Neuron (in vitro differentiated cells): ENCODE measurements around the gene EBLN1.

Experiments used
- H2AFZ ChIP-seq: one replicate; pipeline ENCODE4 v1.6.1; 2013; ENCODE audit warnings: low read depth, mild to moderate bottlenecking, inconsistent platforms, low read length, moderate library complexity
- H3K27me3 ChIP-seq: one replicate; pipeline ENCODE4 v1.6.1; 2013; ENCODE audit warnings: low read length; ENCODE audit not compliant: insufficient read depth
- H3K36me3 ChIP-seq: one replicate; pipeline ENCODE4 v1.6.1; 2013; ENCODE audit warnings: low read length; ENCODE audit not compliant: insufficient read depth
- H3K4me1 ChIP-seq: one replicate; pipeline ENCODE4 v1.6.1; 2013; ENCODE audit warnings: low read length; ENCODE audit not compliant: insufficient read depth
- H3K4me3 ChIP-seq: 2 replicates; pipeline ENCODE4 v1.5.1; 2013; ENCODE audit warnings: mild to moderate bottlenecking, low read length, moderate library complexity
- H3K9me3 ChIP-seq: one replicate; pipeline ENCODE4 v1.6.1; 2013; ENCODE audit warnings: low read length

Gene EBLN1

DNA sequence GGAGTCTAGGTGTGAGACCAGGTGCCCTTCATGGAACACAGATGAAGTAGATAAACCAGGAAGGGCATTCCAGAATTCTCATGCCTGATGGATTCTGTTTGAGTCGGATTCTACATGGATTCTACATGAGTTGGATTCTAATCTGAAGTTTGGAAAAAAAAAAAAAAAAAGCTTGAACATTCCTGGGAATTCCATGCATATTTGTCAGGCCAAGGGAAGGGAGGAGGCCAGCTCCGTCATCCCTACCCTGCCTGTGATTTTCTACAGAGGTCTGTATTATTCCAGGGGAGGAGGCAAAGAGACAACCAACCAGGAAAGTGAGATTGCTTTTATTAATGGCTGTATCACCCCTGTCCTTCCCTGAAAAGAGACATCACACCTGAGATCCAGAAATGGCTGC, 27.8 kb upstream of the EBLN1 start:
- no peaks in the 10 kb centered on the region for H3K4me1 ChIP-seq

DNA sequence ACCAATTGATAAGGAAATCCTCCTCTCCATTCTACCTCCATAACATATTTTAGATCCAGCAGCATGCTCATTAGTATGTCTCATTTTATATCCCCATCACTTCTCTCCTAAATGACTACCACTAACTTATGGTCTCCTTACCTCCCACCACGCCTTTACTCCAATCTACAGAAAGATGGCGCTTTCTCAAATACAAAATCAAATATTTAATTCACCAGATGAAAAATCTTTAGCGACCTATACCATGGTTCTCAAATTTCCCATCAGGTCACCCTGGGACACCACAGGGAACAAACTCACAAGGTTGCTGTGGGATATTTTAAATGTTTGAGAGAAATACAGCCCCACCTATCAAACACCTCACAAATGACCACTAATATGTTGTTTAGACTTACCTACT, 27.0 kb upstream of the EBLN1 start:
- H3K36me3 ChIP-seq, result no peaks in the 10 kb centered on the region
- H3K27me3 ChIP-seq, result no peaks in the 10 kb centered on the region
- no peak overlapping the region for H2AFZ ChIP-seq
- H3K4me3 ChIP-seq, result no peak overlapping the region
- H3K4me1 ChIP-seq, result no peaks in the 10 kb centered on the region
- H3K9me3 ChIP-seq, result no peaks in the 10 kb centered on the region

More for the DNA sequence above, 27.8 kb upstream of the EBLN1 start:
- no peak overlapping the region for H2AFZ ChIP-seq
- no peaks in the 10 kb centered on the region for H3K9me3 ChIP-seq
- H3K36me3 ChIP-seq, result no peaks in the 10 kb centered on the region
- H3K27me3 ChIP-seq, result no peaks in the 10 kb centered on the region
- H3K4me3 ChIP-seq, result no peak overlapping the region

DNA sequence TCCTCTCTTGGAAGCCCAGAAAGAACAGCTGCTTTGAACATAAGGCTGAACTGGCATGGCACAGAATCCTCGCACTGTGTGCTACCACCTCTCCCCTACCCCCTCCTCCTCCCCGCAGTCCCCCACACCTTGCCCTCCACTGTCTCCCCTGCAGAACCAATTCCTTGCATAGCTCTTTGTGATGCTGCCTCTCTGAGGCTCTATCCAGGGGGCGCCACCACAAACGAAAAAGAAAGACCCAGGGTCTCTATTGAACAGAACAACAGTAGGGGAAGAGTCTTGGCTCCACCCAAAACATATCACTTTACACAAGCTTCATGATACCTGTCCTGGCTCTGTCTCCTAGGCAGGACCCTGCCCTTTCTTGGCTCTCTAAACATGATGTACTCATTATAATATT, 26.2 kb upstream of the EBLN1 start:
- Histone ChIP-seq H3K4me1 (no peaks in the 10 kb centered on the region), H3K9me3 (no peaks in the 10 kb centered on the region), H3K27me3 (no peaks in the 10 kb centered on the region), H2AFZ (no peak overlapping the region), H3K4me3 (no peak overlapping the region), H3K36me3 (no peaks in the 10 kb centered on the region)

DNA sequence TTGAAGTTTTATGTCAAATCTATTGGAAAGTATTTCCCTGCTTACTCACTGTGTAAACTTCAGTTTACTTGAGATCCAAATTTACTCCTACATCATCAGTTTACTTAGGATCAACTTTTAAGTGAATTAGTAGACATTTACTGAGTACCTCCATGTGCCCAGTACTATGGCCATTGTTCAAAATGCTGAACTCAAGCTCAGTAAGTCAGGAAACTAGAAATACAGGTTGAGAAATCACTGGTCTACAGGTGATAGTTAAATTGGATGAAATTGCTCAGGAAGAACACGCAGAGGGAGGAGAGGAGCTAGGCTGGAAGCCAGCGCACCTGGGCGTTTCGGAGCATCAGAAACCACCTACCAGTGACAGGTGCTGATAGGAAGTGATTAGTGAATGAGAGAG, 25.5 kb upstream of the EBLN1 start:
- H3K4me1 ChIP-seq, result no peaks in the 10 kb centered on the region
- H3K36me3 ChIP-seq, result no peaks in the 10 kb centered on the region
- no peak overlapping the region for H3K4me3 ChIP-seq
- H3K9me3 ChIP-seq, result no peaks in the 10 kb centered on the region
- no peak overlapping the region for H2AFZ ChIP-seq
- H3K27me3 ChIP-seq, result no peaks in the 10 kb centered on the region

DNA sequence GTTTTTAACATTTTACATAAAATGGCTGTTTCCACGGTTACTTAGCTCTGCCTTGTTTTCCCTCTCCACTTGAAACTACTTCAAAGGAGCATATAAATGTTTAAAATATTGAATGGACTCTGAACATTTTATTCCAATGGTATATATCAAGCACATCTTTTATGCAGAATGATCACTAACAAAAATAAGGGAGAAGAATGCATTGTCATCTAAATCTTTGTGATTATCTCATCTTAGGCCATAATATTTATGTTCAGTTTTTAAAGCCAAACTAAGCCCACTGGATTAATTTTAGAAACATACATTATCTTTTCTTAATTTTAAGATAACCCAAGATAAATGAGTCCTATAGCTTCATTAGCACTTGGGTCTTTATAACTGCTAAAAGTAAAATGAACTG, 13.4 kb upstream of the EBLN1 start:
- Histone ChIP-seq H3K4me1 (no peaks in the 10 kb centered on the region), H3K9me3 (no peaks in the 10 kb centered on the region), H3K4me3 (peak overlapping the region; percentile 84), H3K36me3 (no peaks in the 10 kb centered on the region), H3K27me3 (peaks cover 13% of the 10 kb centered on the region), H2AFZ (no peak overlapping the region)

DNA sequence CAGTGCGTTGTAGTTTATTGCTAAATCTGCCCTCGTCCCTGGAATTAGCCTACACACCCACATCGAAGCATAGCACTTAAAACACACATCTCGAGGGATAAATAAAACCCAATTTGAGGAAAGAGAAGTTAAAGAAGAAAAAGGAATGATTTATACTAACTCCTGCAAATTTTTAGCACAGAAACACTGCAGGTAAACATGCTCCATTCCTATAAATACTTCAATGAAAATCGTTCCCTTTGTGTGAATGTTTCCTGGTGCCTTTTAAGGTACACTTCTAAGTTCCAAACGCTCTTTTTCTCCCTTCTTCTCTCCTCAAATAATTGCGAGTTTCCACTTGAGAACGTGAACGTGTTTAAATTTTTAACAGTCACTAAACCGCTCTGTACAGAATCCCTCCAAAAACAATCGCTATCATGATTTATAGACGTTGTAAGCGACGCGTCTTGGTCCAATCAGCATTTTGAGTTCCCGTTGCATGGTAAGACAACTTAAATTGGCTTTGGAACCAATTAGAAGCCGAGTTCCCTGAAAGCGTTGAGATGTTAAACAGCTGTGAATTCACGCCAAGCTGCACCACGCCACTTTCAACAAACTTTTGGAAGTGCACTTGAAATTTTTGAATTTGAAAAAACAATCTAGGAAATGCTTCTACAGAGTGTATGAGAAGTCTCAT, 12.5 kb upstream of the EBLN1 start:
- Histone ChIP-seq H2AFZ (peak overlapping the region; percentile 98), H3K4me3 (peak overlapping the region; percentile 84), H3K4me1 (no peaks in the 10 kb centered on the region), H3K9me3 (no peaks in the 10 kb centered on the region), H3K27me3 (peaks cover 14% of the 10 kb centered on the region), H3K36me3 (no peaks in the 10 kb centered on the region)

DNA sequence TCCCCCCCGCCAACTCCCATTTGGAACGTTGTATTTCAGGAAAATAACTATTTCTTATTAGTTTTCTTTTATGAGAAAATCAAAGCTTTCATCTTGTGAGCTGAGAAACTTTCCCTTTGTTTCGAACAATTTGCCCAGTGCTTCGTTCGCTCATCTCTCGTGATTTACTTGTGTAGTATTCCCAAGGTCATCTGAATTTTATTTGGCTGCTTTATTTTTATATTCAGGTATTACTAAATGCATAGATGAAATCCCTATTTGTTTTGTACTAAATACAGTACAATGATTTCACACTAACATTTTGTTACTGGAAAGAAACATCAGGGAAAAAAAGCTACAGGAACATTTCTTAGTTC, 12.0 kb upstream of the EBLN1 start:
- Histone ChIP-seq H3K36me3 (no peaks in the 10 kb centered on the region), H3K4me3 (peak overlapping the region; percentile 84), H3K27me3 (peaks cover 16% of the 10 kb centered on the region), H3K4me1 (no peaks in the 10 kb centered on the region), H2AFZ (peak overlapping the region; percentile 98), H3K9me3 (no peaks in the 10 kb centered on the region)

DNA sequence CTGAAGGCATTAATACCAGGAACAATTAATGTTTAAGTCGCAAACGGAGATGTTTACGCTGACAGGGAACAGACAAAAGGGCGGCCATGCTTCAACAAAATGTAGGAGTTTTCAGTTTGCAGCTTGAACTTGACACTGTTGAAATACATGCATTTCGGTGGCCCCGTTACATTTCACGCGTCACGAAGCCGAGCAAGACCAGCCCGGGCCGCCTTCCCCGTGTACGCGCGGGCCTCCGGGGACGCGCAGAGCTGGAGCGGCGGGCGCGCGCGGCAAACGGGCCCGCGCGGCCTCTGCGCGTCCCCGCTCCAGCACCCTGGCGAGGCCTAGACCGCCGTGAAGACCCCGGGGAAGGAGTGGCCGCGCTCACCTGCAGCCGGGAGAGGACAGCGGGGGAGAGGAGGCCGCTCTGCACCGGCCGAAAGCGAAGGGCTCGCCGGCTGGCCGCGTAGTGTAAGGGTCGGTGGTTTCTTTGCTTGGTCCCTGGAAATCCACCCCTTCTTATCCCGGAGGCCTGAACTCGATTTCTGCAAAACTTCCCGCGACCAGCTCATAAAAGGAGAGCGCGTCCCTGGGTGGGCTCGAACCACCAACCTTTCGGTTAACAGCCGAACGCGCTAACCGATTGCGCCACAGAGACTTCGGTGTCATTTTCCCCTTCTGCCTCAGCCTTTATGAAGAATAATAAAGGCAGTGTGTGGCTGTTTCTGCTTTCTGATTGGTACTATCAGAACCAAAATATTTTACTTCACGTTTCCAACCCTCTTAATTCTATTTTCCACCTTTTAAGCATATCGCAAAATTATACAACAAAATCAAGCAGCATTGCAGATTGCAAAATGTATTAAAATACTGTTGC, 11.4 kb upstream of the EBLN1 start:
- no peaks in the 10 kb centered on the region for H3K4me1 ChIP-seq
- peaks cover 14% of the 10 kb centered on the region for H3K27me3 ChIP-seq
- H3K36me3 ChIP-seq, result no peaks in the 10 kb centered on the region
- no peaks in the 10 kb centered on the region for H3K9me3 ChIP-seq
- H2AFZ ChIP-seq, result peak overlapping the region; percentile 98
- peak overlapping the region; percentile 84 for H3K4me3 ChIP-seq

DNA sequence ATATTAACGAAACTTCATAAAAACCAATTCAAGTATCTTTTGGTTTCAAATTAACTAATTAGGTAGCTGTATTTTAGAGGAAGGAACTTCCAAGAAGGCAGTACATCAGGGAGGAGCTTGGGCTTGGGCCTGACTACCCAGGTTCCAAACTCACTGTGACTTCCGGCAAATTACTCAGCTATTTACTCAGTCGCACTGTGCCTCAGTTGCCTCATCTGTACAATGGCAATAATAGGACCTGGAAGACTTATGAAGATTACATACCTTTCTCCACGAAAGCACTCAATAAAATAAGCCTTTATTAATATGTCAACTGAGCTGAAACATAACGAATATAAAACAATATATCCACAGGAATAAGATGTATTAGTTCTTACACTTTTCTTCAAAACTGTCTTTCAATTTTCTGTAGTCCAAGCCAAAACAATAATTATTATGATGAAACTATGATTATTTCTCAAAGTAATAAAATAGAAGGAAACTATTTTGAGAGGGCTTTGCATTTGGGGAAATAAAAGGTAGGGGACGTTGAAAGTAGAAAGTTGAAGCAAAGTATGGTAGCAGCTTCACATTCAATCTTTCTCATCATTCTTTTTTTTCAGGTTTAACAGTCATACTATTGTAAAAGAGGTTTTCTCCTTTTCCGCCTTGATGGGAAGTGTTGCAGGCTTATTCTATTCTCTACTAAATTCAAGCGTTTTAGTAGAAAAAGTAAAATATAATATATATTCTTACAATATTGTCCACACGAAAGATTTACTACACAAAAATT, 10.5 kb upstream of the EBLN1 start:
- peak overlapping the region; percentile 84 for H3K4me3 ChIP-seq
- H3K4me1 ChIP-seq, result no peaks in the 10 kb centered on the region
- H3K9me3 ChIP-seq, result no peaks in the 10 kb centered on the region
- peak overlapping the region; percentile 64 for H2AFZ ChIP-seq
- H3K36me3 ChIP-seq, result no peaks in the 10 kb centered on the region
- peaks cover 11% of the 10 kb centered on the region for H3K27me3 ChIP-seq

DNA sequence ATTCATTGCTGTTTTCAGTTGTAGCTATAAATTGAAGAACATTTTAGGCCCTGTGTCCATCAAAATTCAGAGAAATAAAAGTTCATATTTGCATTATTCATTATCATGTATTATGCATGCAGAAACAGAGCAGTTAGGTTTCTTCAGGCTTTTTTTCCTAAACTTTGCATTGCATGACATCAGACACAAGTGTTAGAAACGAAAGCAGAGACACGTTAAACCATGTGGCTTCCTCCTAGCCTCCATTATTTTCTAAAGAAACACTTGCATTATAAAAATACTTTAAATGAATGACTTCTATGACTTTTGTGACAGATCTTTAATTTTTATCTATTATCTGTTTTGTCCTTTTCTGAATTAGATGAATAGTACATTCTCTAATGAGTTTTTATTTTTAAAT, 8.8 kb upstream of the EBLN1 start:
- Histone ChIP-seq H2AFZ (no peak overlapping the region), H3K4me3 (no peak overlapping the region), H3K36me3 (no peaks in the 10 kb centered on the region), H3K4me1 (no peaks in the 10 kb centered on the region), H3K9me3 (no peaks in the 10 kb centered on the region), H3K27me3 (peaks cover 5% of the 10 kb centered on the region)

DNA sequence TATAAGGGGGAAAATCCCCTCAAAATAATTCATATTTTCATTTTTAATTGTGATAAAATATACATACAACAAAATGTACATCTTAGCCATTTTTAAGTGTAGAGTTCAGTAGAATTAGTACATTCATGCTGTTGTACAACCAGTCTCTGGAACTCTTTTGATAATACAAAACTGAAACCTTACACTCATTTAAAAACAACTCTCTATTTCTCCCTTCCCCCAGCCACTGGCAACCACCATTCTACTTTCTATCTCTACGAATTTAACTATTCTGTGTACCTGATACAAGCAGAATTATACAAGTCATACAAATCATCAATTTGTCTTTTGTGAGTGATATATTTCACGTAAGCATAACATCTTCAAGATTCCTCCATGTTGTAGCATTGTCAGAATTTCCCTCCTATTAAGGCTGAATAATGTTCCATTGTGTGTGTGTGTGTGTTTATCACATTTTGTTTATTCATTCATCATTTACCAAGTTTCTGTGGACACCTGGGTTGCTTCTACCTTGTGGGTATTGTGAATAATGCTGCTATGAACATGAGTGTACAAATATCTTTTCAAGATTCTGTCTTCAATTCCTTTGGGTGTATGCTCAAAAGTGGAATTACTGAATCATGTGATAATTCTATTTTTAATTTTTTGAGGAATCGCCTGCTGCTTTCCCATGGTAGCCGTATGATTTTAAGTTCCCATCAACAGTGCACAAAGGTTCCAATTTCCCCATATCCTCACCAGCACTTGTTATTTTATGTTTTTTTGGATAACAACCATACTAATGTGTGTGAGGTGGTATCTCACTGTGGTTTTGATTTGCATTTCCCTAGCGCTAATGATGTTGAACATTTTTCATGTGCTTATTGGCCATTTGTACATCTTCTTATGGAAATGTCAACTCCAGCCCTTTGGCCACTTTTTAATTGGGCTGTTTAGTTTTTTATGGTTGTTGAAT, 4.7 kb upstream of the EBLN1 start:
- Histone ChIP-seq H3K4me3 (no peak overlapping the region), H3K36me3 (no peaks in the 10 kb centered on the region), H3K27me3 (peaks cover 8% of the 10 kb centered on the region)

DNA sequence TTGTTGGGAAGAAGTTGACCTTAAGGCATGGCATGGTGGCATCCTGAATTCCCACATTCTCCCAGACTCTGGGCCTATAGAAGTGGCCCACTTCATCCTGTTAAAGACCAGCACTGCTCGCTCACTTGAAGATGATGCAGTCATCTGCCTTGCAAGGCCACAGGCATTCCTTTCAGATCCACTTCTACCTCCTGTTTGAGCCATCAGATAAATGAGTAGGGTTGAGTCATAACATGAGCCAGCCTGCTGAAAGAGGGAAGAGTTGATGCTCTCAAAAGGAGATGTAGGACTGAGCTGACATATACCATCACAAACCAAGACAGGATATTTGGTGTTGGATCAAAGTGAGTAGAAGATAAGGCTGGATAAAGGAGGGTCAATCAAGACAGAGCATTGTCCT, 1.5 kb upstream of the EBLN1 start:
- Histone ChIP-seq H3K36me3 (no peaks in the 10 kb centered on the region), H3K4me3 (no peak overlapping the region), H2AFZ (no peak overlapping the region), H3K9me3 (no peaks in the 10 kb centered on the region), H3K4me1 (no peaks in the 10 kb centered on the region), H3K27me3 (peaks cover 4% of the 10 kb centered on the region)

More for the DNA sequence above, 4.7 kb upstream of the EBLN1 start:
- H2AFZ ChIP-seq, result no peak overlapping the region
- no peaks in the 10 kb centered on the region for H3K4me1 ChIP-seq
- H3K9me3 ChIP-seq, result no peaks in the 10 kb centered on the region
